CD14-positive monocyte (primary cell): ENCODE measurements around the gene CACNA1C. TPM values are rescaled to one million over a fixed set of nuclear protein-coding genes. Genes with fewer than 3 reads are reported as not detected.

Experiments used
- DNase-seq, 3 donors: peaks; one replicate each; pipeline ENCODE4 v3.0.0-alpha.2; 2011 to 2022
- H2AFZ ChIP-seq: 2 replicates; pipeline ENCODE4 v1.6.0; 2012; ENCODE audit warnings: mild to moderate bottlenecking, low read depth, low read length, inconsistent platforms; ENCODE audit not compliant: insufficient read depth, poor library complexity, severe bottlenecking
- H3K27ac ChIP-seq, 2 donors: 1 replicate in 1 of 2; 2 replicates in 1 of 2; pipeline ENCODE4 v1.5.1; 2012 to 2013; ENCODE audit warnings: low read length in 2 of 2, control low read depth in 1 of 2, inconsistent platforms in 1 of 2, low read depth in 1 of 2, mild to moderate bottlenecking in 1 of 2
- H3K27me3 ChIP-seq, 2 donors: one replicate each; pipeline versions ENCODE4 v1.6.0 to v1.6.1; 2011 to 2013; ENCODE audit warnings: low read length in 2 of 2; ENCODE audit not compliant: control insufficient read depth in 2 of 2, insufficient read depth in 2 of 2
- H3K36me3 ChIP-seq, 2 donors: replicated peaks in 1 of 2; 1 replicate in 1 of 2; 2 replicates in 1 of 2; pipeline versions ENCODE4 v1.5.1 to v1.6.1; 2012 to 2013; ENCODE audit warnings: low read length in 2 of 2, control low read depth in 1 of 2, inconsistent platforms in 1 of 2, mild to moderate bottlenecking in 1 of 2; ENCODE audit not compliant: insufficient read depth in 2 of 2, control insufficient read depth in 1 of 2
- H3K4me1 ChIP-seq, 2 donors: 1 replicate in 1 of 2; 2 replicates in 1 of 2; pipeline versions ENCODE4 v1.5.1 to v1.6.1; 2012 to 2013; ENCODE audit warnings: low read length in 2 of 2, control low read depth in 1 of 2, inconsistent platforms in 1 of 2, mild to moderate bottlenecking in 1 of 2, moderate library complexity in 1 of 2; ENCODE audit not compliant: insufficient read depth in 2 of 2, control insufficient read depth in 1 of 2
- H3K4me2 ChIP-seq: replicated peaks from 2 replicates; pipeline ENCODE3; 2012; ENCODE audit warnings: low read length, moderate library complexity, mild to moderate bottlenecking; ENCODE audit not compliant: poor library complexity, severe bottlenecking; ENCODE audit errors: extremely low read depth
- H3K4me3 ChIP-seq, 3 experiments: fragments of 200-600 bp in 1 of 3; sonication (generic) in 1 of 3; replicated peaks in 1 of 3; 1 replicate in 2 of 3; 2 replicates in 1 of 3; pipeline ENCODE4 v1.5.1; 2011 to 2013; ENCODE audit warnings: low read length in 3 of 3, mild to moderate bottlenecking in 3 of 3, control low read depth in 2 of 3, low read depth in 2 of 3, inconsistent platforms in 1 of 3, moderate library complexity in 1 of 3
- H3K79me2 ChIP-seq: 2 replicates; pipeline ENCODE4 v1.6.0; 2012; ENCODE audit warnings: mild to moderate bottlenecking, control low read depth, inconsistent platforms, low read length, moderate library complexity; ENCODE audit not compliant: insufficient read depth
- H3K9ac ChIP-seq: 2 replicates; pipeline ENCODE4 v1.6.0; 2017; ENCODE audit warnings: low read length, mild to moderate bottlenecking; ENCODE audit not compliant: insufficient read depth, poor library complexity, severe bottlenecking
- H3K9me3 ChIP-seq, 2 donors: replicated peaks in 1 of 2; 1 replicate in 1 of 2; 2 replicates in 1 of 2; pipeline versions ENCODE4 v1.5.1 to v1.6.1; 2012 to 2013; ENCODE audit warnings: low read length in 2 of 2, control low read depth in 1 of 2; ENCODE audit not compliant: control insufficient read depth in 1 of 2, insufficient read depth in 1 of 2
- H4K20me1 ChIP-seq: 2 replicates; pipeline ENCODE4 v1.6.0; 2012; ENCODE audit warnings: mild to moderate bottlenecking, low read length, control low read depth, moderate library complexity; ENCODE audit not compliant: insufficient read depth
- H3K27ac Mint-ChIP-seq, 7 donors: one replicate each; pipeline ENCODE4 v1.8.0; 2020; ENCODE audit warnings: mild to moderate bottlenecking in 7 of 7, mixed read lengths in 7 of 7, moderate library complexity in 6 of 7, inconsistent platforms in 2 of 7
- H3K27me3 Mint-ChIP-seq, 3 donors: one replicate each; pipeline ENCODE4 v1.8.0; 2021 to 2022; ENCODE audit warnings: low read depth in 3 of 3, mild to moderate bottlenecking in 3 of 3, mixed read lengths in 3 of 3, moderate library complexity in 3 of 3, inconsistent platforms in 1 of 3
- H3K36me3 Mint-ChIP-seq, 2 donors: one replicate each; pipeline ENCODE4 v1.8.0; 2020; ENCODE audit warnings: mixed read lengths in 2 of 2, inconsistent platforms in 1 of 2, mild to moderate bottlenecking in 1 of 2
- H3K4me1 Mint-ChIP-seq: one replicate; pipeline ENCODE4 v1.8.0; 2020; ENCODE audit warnings: mild to moderate bottlenecking, mixed read lengths
- H3K4me3 Mint-ChIP-seq, 2 donors: one replicate each; pipeline ENCODE4 v1.8.0; 2020; ENCODE audit warnings: mild to moderate bottlenecking in 2 of 2, mixed read lengths in 2 of 2, moderate library complexity in 1 of 2
- H3K9me3 Mint-ChIP-seq, 7 donors: one replicate each; pipeline ENCODE4 v1.8.0; 2020 to 2022; ENCODE audit warnings: mixed read lengths in 7 of 7, mild to moderate bottlenecking in 6 of 7, moderate library complexity in 6 of 7, inconsistent platforms in 2 of 7
- WGBS: methylation state at CpG from one replicate; pipeline ENCODE4 v1.1.5; 2013; ENCODE audit warnings: missing lambda C conversion rate; ENCODE audit not compliant: insufficient coverage; 5-methylcytosine and 5-hydroxymethylcytosine counted together
- intact Hi-C, 2 donors: fragments of 100-400 bp; cut with micrococcal nuclease; formaldehyde crosslinking; loops; one replicate each; pipeline versions ENCODE4 v1.15.0 to v1.15.1; 2023
- polyA plus RNA-seq, 3 donors: library from polyadenylated mRNA; depleted of rRNA in 1 of 3; unstranded in 2 of 3; stranded (reverse) in 1 of 3; fragments of 300-500 nt in 2 of 3; fragments of >200 nt in 1 of 3; fragmentation: Illumina TruSeq in 2 of 3; gene quantifications; 1 replicate in 2 of 3; 2 replicates in 1 of 3; pipeline ENCODE4 v1.2.3, GENCODE V29; 2012 to 2021
- TF ChIP-seq, protein P1 (sequence below): fragments of 200-600 bp; IDR thresholded peaks from one replicate; pipeline ENCODE4 v1.8.0; 2022; ENCODE audit warnings: antibody characterized with exemption, mild to moderate bottlenecking

CACNA1C gene
- polyA plus RNA-seq, 3 donors = not detected

DNA sequence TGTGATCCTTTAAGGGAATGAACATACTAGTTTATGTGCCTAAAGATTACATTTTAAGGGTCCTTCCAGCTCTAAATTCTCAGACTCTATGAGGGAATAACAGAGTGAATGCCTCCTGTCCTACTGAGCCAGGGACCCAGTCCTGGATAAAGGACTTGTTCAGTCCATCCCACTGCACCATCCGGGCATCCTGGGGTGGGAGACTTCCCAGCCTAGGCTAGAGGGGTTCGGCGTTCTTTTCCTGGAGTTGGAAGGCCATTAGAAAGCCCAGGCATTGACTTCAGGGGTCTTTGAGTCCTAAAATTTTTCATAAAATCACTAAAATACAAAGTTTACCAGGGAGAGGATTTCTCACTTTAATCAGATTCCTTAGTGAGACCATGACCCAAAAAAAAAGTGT is 614.1 kb downstream of the CACNA1C start:
- TF ChIP-seq, protein P1, sequence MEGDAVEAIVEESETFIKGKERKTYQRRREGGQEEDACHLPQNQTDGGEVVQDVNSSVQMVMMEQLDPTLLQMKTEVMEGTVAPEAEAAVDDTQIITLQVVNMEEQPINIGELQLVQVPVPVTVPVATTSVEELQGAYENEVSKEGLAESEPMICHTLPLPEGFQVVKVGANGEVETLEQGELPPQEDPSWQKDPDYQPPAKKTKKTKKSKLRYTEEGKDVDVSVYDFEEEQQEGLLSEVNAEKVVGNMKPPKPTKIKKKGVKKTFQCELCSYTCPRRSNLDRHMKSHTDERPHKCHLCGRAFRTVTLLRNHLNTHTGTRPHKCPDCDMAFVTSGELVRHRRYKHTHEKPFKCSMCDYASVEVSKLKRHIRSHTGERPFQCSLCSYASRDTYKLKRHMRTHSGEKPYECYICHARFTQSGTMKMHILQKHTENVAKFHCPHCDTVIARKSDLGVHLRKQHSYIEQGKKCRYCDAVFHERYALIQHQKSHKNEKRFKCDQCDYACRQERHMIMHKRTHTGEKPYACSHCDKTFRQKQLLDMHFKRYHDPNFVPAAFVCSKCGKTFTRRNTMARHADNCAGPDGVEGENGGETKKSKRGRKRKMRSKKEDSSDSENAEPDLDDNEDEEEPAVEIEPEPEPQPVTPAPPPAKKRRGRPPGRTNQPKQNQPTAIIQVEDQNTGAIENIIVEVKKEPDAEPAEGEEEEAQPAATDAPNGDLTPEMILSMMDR = no peak
- no peak for DNase-seq

DNA sequence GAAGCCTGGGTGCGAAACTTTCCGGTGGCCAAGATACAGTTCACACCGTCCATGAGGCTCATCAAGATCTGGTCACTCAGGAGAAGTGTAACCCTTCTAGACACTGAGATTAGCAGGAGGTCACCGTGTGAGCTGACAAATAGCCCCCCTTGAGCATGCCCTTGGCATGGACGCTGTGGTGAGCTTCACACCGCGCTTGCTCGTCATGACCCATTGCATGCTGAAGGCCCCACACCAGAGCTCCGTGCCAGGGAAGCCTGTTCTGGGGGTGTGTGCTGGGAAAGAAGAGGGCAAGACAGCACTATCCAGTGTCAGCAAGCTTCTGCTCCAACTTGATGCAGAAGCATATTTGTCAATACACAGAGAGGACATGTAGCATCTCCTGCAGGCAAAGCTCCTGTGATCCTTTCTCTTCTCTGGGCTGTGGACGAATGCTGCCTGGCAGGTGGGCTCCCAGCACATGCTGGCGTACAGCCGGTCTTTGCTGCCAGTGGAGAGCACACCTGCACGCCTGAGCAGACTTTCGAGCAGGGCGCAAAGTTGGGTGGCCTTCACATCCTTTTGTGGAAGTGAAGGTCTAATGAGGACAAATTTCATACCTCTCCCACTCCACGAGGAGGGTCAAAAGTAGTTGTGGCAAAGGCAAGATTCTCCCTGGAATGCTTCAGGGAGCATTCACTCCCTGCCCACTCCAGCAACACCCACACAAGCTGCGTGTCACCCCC is 615.1 kb downstream of the CACNA1C start:
- WGBS = 94% methylated on average over 8 of the region's 17 CpGs
- no peak overlapping the region for H3K4me2 ChIP-seq
- Mint-ChIP-seq H3K4me3 (no peak overlapping the region), H3K9me3 (no peaks in the 10 kb centered on the region), H3K36me3 (no peaks in the 10 kb centered on the region), H3K27me3 (peaks cover 1 to 4% (median 2%) of the 10 kb centered on the region in 3 donors), H3K27ac (no peak overlapping the region), H3K4me1 (no peaks in the 10 kb centered on the region)
- no peaks in the 10 kb centered on the region for H3K79me2 ChIP-seq
- H3K27me3 ChIP-seq = no peaks in the 10 kb centered on the region
- H2AFZ ChIP-seq = no peak overlapping the region
- no peak overlapping the region for H3K9ac ChIP-seq
- H3K4me1 ChIP-seq = no peaks in the 10 kb centered on the region
- H3K27ac ChIP-seq = no peak overlapping the region
- H3K36me3 ChIP-seq = no peaks in the 10 kb centered on the region
- H3K9me3 ChIP-seq = no peaks in the 10 kb centered on the region
- no peak overlapping the region for H3K4me3 ChIP-seq
- no peaks in the 10 kb centered on the region for H4K20me1 ChIP-seq
- DNase-seq = no peak
- intact Hi-C loops = no loop called here
- TF ChIP-seq, protein P1 = no peak

More for the DNA sequence above, 614.1 kb downstream of the CACNA1C start:
- H3K36me3 Mint-ChIP-seq = no peaks in the 10 kb centered on the region
- Histone ChIP-seq H3K9ac (no peak overlapping the region), H2AFZ (no peak overlapping the region), H3K4me2 (no peak overlapping the region), H3K9me3 (no peaks in the 10 kb centered on the region), H3K27me3 (no peaks in the 10 kb centered on the region), H3K36me3 (no peaks in the 10 kb centered on the region), H4K20me1 (no peaks in the 10 kb centered on the region), H3K4me1 (no peaks in the 10 kb centered on the region), H3K4me3 (no peak overlapping the region), H3K79me2 (no peaks in the 10 kb centered on the region), H3K27ac (no peak overlapping the region)
- WGBS = 100% methylated on average over 1 of the region's 3 CpGs
- intact Hi-C loops = no loop called here
- no peaks in the 10 kb centered on the region for H3K9me3 Mint-ChIP-seq
- no peaks in the 10 kb centered on the region for H3K4me1 Mint-ChIP-seq
- no peak overlapping the region for H3K27ac Mint-ChIP-seq
- H3K27me3 Mint-ChIP-seq = peaks cover 2 to 4% (median 3%) of the 10 kb centered on the region in 3 donors
- no peak overlapping the region for H3K4me3 Mint-ChIP-seq
